Kidney tubule cell (primary cell): ENCODE results near the gene KIAA0513.

Experiments used
- DNase-seq: peaks from one replicate; pipeline ENCODE4 v3.0.0-alpha.2; 2018; ENCODE audit warnings: low spot score

KIAA0513 gene

GRCh38 chr16:85027349-85027957 is at the start of gene KIAA0513:
Gene KIAA0513 (plus strand): TSS chr16:85027795. CDS start chr16:85067072, 39,277 bp downstream.
- peak; percentile 93 for DNase-seq

GRCh38 chr16:84979516-84979915 is 48.1 kb upstream of the KIAA0513 start:
- DNase-seq = no peak

- no peak for DNase-seq
Measured at GRCh38 chr16:84982434-84982833, 45.2 kb upstream of the KIAA0513 start.

DNA sequence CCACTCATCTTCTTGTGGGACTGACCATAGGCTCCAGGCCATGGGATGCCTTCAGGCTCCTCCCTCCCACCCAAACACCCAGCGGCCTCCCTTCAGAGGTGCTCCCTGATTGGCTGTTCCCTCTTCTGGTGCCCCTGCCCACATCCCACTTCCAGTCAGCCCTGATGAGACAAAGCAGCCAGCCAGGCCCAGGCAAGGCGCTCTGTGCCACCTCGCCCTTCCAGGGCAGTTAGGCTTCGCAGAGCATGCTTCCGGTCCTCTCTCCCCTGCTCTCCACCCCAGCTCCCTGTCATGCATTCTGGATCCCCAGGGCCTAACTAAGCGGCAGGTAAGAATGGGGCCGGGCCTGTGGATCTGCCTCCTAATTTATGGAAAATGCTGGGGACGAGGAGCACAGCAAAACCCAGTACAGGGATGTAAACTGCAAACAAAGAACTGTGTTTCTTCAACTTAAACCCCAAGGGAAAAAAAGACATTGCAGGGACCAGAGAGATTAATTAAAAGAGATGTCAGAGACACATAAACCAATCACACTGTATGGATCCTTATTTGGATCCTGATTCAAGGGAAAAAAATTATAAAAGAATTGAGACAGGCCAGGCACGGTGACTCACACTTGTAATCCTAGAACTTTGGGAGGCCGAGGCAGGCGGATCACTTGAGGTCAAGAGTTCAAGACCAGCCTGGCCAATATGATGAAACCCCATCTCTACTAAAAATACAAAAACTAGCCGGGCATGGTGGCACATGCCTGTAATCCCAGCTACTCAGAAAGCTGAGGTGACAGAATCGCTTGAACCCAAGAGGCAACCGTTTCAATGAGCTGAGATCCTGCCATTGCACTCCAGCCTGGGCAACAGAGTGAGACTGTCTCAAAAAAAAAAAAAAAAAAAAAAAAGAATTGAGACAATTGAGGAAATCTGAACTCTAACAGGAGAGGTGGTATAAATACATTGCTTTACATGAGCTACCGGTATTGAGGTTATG is 42.2 kb upstream of the KIAA0513 start:
- DNase-seq = peak; percentile 55

- no peak for DNase-seq
Measured at GRCh38 chr16:84986102-84986501, 41.5 kb upstream of the KIAA0513 start.

DNA sequence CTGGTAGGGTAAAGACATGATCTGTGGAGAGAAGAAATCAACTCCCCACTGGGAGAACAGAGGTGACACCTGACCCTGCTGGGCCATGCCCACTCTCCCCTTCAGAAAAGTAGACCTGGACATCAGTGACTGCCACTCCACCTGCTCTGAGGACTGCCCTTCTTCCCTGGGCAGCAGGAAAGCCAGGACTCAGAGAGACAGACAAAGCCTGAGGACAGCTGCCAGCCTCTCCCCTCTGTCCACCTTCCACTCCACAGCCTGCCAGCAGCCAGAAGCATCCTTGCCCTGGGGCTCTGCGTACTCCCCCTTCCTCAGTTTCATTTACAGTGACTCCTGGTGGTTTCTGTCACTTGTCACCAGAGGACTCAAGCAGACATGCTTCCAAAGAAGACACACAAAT is 40.7 kb upstream of the KIAA0513 start:
- no peak for DNase-seq

GRCh38 chr16:84988328-84989080 is 39.1 kb upstream of the KIAA0513 start:
- DNase-seq = no peak

- no peak for DNase-seq
Measured at GRCh38 chr16:84989749-84990620, 37.6 kb upstream of the KIAA0513 start.

- no peak for DNase-seq
Measured at GRCh38 chr16:84990782-84991181, 36.8 kb upstream of the KIAA0513 start.

GRCh38 chr16:84992717-84993075 is 34.9 kb upstream of the KIAA0513 start:
- DNase-seq = no peak

DNA sequence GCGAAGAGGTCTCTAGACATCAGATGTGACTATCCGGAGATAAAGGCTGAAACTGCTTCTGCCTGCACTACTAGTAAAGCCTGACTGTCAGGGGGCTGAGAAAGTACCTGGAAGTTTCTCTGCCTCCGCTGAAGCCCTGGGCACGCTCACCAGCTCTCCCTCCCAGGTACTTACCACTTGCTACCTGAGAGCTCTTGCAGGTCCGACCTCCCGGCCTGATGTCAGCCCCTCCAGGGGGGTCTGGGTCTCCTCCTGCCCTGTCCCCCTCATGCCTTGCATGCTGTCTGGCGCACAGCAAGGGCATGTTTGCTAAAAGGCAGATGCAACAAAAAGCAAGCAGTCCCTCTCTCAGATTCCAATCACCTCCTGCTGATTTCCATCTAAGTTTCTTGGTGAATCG is 33.7 kb upstream of the KIAA0513 start:
- DNase-seq = no peak

DNA sequence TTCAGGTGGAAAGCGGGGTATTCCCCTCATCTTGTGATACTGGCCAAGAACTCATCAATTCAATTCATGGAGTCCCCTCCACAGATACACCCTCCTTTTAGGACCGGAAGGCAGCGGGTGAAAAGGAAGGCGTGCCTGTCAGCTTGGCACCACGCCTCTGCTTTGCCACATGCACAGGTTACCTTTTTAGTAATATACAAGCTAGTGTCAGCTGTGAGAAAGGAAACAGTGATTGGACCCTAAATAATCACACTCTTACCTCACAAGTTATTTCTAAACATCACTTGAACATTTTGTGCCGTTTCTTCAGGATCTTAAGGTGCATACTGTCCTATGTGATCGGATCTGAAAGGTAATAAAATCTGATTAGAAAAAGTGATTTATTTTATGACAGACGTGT is 31.9 kb upstream of the KIAA0513 start:
- DNase-seq = no peak

DNA sequence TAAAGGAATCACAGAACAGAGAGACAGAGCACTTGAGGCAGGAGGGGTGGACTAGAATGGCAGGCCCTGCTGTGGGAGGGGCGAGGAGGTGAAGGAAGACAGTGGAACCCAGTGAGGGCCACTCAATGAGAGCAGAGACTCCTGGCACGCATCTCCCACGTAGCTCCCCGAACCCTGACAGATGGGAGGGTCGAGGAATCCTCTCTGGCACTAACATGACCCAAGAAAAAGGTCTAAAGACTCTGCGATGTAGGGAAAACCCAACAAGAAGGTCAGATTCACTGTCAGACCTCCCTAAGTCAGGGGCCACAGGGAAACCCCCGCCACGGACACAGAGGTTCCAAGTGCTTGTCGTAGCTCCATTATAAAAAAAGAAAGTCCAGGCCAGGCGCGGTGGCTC is 31.2 kb upstream of the KIAA0513 start:
- DNase-seq = no peak

GRCh38 chr16:84999200-84999599 is 28.4 kb upstream of the KIAA0513 start:
- no peak for DNase-seq

DNA sequence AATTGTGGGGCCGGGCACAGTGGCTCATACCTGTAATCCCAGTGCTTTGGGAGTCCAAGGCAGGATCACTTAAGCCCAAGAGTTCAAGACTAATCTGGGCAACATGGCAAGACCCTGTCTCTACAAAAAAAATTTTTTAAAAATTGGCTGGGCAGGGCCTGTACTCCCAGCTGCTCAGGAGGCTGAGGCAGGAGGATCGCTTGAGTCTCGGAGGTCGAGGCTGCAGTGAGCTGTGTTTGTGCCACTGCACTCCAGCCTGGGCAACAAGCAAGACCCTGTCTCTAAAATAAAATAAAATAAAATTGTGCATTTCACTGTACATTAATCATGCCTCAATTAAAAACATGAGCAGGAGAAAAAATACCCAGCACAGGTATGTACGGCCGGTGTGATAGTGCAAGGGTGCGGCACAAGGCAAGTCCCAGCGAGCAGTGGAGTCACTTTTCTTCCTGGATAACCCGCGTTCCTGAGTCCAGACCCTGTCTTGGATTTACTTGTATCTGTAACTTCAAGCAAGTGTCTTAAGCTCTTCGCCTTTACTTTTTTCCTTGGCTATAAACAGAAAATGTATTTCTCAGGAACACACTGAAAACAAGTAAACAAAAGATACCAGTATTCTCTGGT is 27.6 kb upstream of the KIAA0513 start:
- no peak for DNase-seq

DNA sequence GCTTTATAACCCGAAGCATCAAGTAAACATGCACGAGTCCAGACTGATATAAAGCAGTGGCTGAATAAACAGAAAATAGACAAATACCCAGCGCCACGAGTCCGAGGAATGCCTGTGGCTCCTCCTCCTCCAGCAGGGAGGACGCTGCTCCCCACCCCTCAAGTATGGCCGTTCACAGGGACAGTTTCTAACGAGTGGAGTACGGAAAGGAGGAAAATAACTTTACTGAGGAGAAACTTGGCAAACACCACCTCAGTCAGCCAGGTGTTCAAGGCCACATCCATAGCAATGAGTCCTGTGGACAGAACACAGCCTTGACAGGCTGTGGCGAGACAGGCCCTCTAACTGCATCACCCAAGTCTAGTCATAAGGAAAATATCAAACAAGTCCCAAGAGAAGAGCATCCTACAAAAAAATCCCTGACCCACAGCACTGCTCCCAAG is 25.5 kb upstream of the KIAA0513 start:
- no peak for DNase-seq

DNA sequence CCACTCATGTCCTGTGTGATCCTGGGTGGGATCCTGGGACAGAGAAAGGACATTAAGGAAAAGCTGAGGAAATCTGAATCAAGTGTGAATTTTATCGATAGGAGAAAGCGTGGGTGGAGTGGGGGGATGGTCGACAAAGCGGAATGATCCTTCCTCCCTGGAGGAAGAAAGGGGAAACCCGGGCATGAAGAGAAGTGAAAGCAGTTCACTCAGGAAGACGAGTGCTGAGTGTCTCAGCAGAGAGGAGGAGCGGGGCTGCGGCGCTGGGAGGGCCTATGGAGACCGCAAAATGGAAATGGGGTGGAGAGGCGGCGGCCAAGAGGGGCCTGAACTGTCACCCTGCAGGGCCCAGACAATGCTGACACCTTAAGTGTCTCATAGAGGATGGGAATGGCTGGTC is 25.0 kb upstream of the KIAA0513 start:
- DNase-seq = no peak

DNA sequence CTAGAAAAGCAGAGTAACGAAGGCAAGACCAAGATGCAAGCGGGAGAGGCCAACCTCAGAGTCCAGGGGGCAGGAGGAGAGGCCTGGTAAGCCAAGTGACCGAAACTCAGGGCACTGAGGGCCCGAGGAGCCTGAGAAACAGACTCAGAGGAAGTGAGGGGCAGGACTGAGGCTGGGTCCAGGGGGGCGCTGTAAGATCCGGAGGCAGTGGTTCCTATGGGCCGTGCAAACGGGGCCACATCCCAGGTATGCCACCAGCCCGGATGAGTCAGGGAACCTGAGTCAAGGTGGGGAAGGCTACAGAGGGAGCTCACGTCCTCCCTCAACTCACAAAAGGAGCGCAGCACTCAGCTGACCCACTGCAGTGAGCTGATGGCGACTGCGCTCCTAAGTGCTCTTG is 24.5 kb upstream of the KIAA0513 start:
- DNase-seq = peak; percentile 56

DNA sequence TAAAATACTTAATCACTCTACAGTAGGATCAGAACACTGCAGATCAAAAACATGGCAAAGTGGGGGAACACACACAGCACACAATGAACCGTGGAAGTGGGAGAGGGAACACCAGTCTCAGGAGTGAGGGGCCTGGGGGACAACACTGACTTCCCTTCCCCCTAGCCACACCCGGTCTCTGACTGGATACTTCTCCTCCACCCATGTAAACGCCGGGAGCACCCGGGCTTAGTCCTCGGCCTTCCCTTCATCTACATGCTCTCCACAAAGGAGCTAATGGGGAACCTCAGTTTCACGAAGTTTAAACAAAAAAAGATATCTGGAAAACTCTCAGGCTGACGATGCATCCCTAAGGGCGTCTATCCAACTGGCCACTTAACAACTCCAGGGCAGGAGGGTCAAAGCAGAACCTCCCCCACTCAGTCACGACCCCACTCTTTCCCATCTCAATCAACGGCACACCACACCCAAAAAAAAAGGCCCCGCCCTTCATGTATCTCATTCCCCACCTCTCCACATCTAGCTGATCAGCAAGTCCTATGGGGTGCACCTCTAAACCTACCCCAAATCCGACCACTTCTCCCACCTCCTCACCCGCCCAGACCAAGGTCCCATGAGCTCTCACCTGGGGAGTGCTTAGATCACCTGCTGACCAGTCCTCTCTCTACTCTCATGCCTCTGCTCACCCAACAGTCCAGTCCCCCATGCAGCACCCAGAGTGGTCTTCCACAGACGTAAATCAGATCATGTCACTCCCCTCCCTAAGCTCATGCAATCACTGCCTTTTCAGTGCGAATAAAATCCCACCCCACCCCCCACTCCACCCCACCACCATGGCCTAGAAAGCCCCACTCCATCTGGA is 23.6 kb upstream of the KIAA0513 start:
- no peak for DNase-seq

DNA sequence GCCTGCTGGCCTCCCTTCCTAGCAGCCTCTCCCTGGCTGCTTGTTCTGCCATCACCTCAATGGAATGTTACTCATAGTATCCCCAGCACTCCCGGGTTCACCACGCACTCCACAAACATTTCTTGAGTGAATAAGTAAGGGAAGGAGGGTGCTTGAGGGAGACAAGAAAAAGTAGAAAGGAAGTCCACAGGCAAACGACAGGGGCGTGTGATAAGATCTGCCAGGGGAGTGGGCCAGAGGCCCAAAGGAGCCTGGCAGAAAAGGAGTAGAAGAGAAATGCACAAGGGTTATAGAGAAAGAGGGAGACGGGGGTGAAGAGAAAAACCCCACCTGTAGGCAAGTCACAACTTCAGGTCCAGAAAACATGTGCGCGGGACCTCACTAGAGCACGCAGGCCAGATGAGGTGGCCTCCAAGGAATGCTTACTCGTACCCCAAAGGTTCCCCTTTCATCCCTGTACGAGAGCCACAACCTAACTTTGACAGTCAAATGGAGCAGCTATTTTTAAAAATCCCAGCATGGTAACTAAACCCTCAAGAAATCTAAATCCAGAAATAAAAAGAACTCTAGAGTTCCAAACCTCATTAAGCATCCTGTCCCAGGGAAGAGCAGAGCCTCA is 22.9 kb upstream of the KIAA0513 start:
- peak; percentile 95 for DNase-seq
